HepG2 (cell line): ENCODE data around the gene SPTB. TPM values are rescaled to one million over a fixed set of nuclear protein-coding genes. Genes with fewer than 3 reads are reported as not detected.
A peak's percentile ranks its signal among the peaks of the same experiment; 100 is the strongest.

Source experiments
- ATAC-seq: fragments of 200-7000 bp; cut with Tn5 transposase; 3 replicates; pipeline ENCODE4 v1.9.1; 2020; ENCODE audit warnings: mild to moderate bottlenecking, moderate library complexity
- BruUV-seq: library from RNA; stranded (reverse); fragments of 400-500 nt; replicated peaks from 2 replicates; lab custom pipeline; 2021; lab: Mats Ljungman, UMichigan
- CTCF ChIA-PET: fragments of 300-600 bp; formaldehyde crosslinking; extraction: SDS; loops from one replicate; lab custom pipeline; 2021; ENCODE audit warnings: low total read pairs, inconsistent platforms, low intra/inter-chr PET ratio; lab: Yijun Ruan, JAX
- POLR2A ChIA-PET: fragments of 350-600 bp; sonication (Branson Sonifier 250); formaldehyde crosslinking; loops from one replicate; lab custom pipeline; 2020; ENCODE audit warnings: antibody characterized with exemption, inconsistent platforms; lab: Yijun Ruan, JAX
- DNase-seq: peaks from one replicate; pipeline ENCODE4 v3.0.0-alpha.2; 2015; ENCODE audit warnings: low spot score
- FAIRE-seq: peaks from 3 replicates; lab custom pipeline; 2011; peaks lifted over from hg19 to GRCh38; lab: Jason Lieb, UNC
- H2AFZ ChIP-seq: one replicate; pipeline ENCODE4 v1.6.1; 2011; ENCODE audit warnings: low read length, inconsistent platforms
- H3K27ac ChIP-seq: fragments of 300-600 bp; 3 replicates; pipeline ENCODE4 v1.8.0; 2011; ENCODE audit warnings: mixed run types, mild to moderate bottlenecking, mixed read lengths, low read length, inconsistent platforms; ENCODE audit not compliant: insufficient read depth; ENCODE audit errors: extremely low read length
- H3K27me3 ChIP-seq, 2 experiments: fragments of 200-600 bp in 1 of 2; 2 replicates in 1 of 2; 3 replicates in 1 of 2; pipeline versions ENCODE4 v1.6.0 to v1.8.0; 2011; ENCODE audit warnings: low read length in 2 of 2, mild to moderate bottlenecking in 2 of 2, moderate library complexity in 2 of 2, inconsistent platforms in 1 of 2; ENCODE audit not compliant: insufficient read depth in 2 of 2, control insufficient read depth in 1 of 2
- H3K36me3 ChIP-seq, 2 experiments: fragments of 200-600 bp in 1 of 2; replicated peaks in 1 of 2; 2 replicates in 1 of 2; 3 replicates in 1 of 2; pipeline versions ENCODE4 v1.5.1 to v1.8.0; 2011; ENCODE audit warnings: low read length in 2 of 2, inconsistent platforms in 1 of 2; ENCODE audit not compliant: insufficient read depth in 2 of 2, control insufficient read depth in 1 of 2
- H3K4me1 ChIP-seq: 2 replicates; pipeline ENCODE4 v1.5.1; 2012; ENCODE audit warnings: low read length, inconsistent platforms; ENCODE audit not compliant: insufficient read depth
- H3K4me2 ChIP-seq: 2 replicates; pipeline ENCODE4 v1.6.0; 2011; ENCODE audit warnings: low read depth, low read length, inconsistent platforms
- H3K4me3 ChIP-seq, 3 experiments: fragments of 200-600 bp in 1 of 3; sonication (generic), shearing (Covaris generic) in 1 of 3; replicated peaks in 1 of 3; 2 replicates each; pipeline ENCODE4 v1.5.1; 2011 to 2016; ENCODE audit warnings: low read length in 3 of 3, inconsistent platforms in 2 of 3, low read depth in 2 of 3, mild to moderate bottlenecking in 2 of 3, control low read depth in 1 of 3, mixed read lengths in 1 of 3; ENCODE audit not compliant: insufficient read depth in 1 of 3
- H3K79me2 ChIP-seq: one replicate; pipeline ENCODE4 v1.6.1; 2011; ENCODE audit warnings: low read length, inconsistent platforms; ENCODE audit not compliant: insufficient read depth
- H3K9ac ChIP-seq: 2 replicates; pipeline ENCODE4 v1.6.0; 2011; ENCODE audit warnings: mild to moderate bottlenecking, low read depth, low read length, inconsistent platforms; ENCODE audit not compliant: insufficient read depth
- H3K9me3 ChIP-seq: 2 replicates; pipeline ENCODE4 v1.5.1; 2012; ENCODE audit warnings: mild to moderate bottlenecking, low read length
- H4K20me1 ChIP-seq: 2 replicates; pipeline ENCODE4 v1.6.0; 2011; ENCODE audit warnings: inconsistent platforms, mild to moderate bottlenecking, low read length, moderate library complexity; ENCODE audit not compliant: insufficient read depth
- ERF ChIP-seq: IDR thresholded peaks from 2 replicates; pipeline ENCODE4 v1.6.1; 2018; ENCODE audit warnings: missing biosample characterization, missing genetic modification reagents
- FOXP4 ChIP-seq: sonication (generic); formaldehyde crosslinking; IDR thresholded peaks from 2 replicates; pipeline ENCODE4 v1.4.0; 2020; ENCODE audit warnings: missing genetic modification reagents
- ZNF281 ChIP-seq: sonication (generic); formaldehyde crosslinking; IDR thresholded peaks from 2 replicates; pipeline ENCODE4 v1.4.0; 2020; ENCODE audit warnings: missing genetic modification reagents, borderline replicate concordance
- WGBS: methylation state at CpG from one replicate; pipeline ENCODE4 v1.1.6; 2017; ENCODE audit warnings: low lambda C conversion rate; 5-methylcytosine and 5-hydroxymethylcytosine counted together
- in situ Hi-C: cut with HindIII; loops from 2 replicates; pipeline ENCODE4 v1.10.0; 2017; ENCODE audit warnings: low pct_unique_long_range_greater_than_20kb; ENCODE audit not compliant: extremely low pct_ligation_motif_present
- intact Hi-C: fragments of 100-400 bp; cut with micrococcal nuclease; formaldehyde crosslinking; loops from one replicate; pipeline ENCODE4 v1.10.0; 2022; ENCODE audit not compliant: unreplicated experiment
- polyA plus RNA-seq, 8 experiments: library from polyadenylated mRNA; depleted of rRNA in 3 of 8; stranded (reverse) in 7 of 8; unstranded in 1 of 8; fragments of >200 nt; fragmentation: Illumina TruSeq in 4 of 8; extraction: Trizol in 4 of 8; gene quantifications; 2 replicates each; pipeline versions ENCODE4 v1.2.1 to v1.2.3, GENCODE V29; 2011 to 2016; ENCODE audit warnings: low read depth in 4 of 8, missing spikeins in 1 of 8, mixed read lengths in 1 of 8; ENCODE audit not compliant: insufficient read depth in 1 of 8
- total RNA-seq, 5 experiments: library from RNA; depleted of rRNA; stranded (reverse); fragments of >200 nt; fragmentation: Illumina TruSeq; extraction: Trizol; gene quantifications; 2 replicates each; pipeline ENCODE4 v1.2.3, GENCODE V29; 2016; ENCODE audit warnings: low read depth in 1 of 5

SPTB gene
- total and polyA plus RNA-seq, 2 of the 13 experiments (the other 11 are each of a cell fraction or from before 2014, with no cell fraction given): 0.01 to 0.02 TPM

- TF ChIP-seq ZNF281 (CRISPR knock-in tag): 0 out of 2 replicates have a peak, but pooled peaks have one; percentile 20
- TF ChIP-seq FOXP4 (CRISPR knock-in tag): no peak
- TF ChIP-seq ERF (CRISPR knock-in tag): no peak
- POLR2A ChIA-PET: interaction anchor here (0.6 kb wide), 1 partner anchor 1179 kb away, joined by 3 read pairs; no protein-coding TSS in a partner anchor
- H3K9me3 ChIP-seq: no peaks in the 10 kb centered on the region
- in situ Hi-C loops (no loop called here), intact Hi-C loops (no loop called here)
- H3K4me3 ChIP-seq: no peak overlapping the region
- no peak overlapping the region for H2AFZ ChIP-seq
- ATAC-seq: no peak
- BruUV-seq: no TSS peak
- peaks cover 7 to 42% of the 10 kb centered on the region in 2 experiments; a peak in 4 of 5 replicates for H3K27me3 ChIP-seq
- no peak overlapping the region for H3K9ac ChIP-seq
- no peaks in the 10 kb centered on the region for H3K36me3 ChIP-seq
- H4K20me1 ChIP-seq: no peaks in the 10 kb centered on the region
- FAIRE-seq: no peak
- WGBS: 41% methylated on average over 8 of the region's 19 CpGs
- no peak overlapping the region for H3K4me2 ChIP-seq
- CTCF ChIA-PET: interaction anchor here (5.1 kb wide), 1 partner anchor 91 kb away, joined by 51 read pairs; no protein-coding TSS in a partner anchor
- no peaks in the 10 kb centered on the region for H3K79me2 ChIP-seq
- peaks cover 34% of the 10 kb centered on the region for H3K4me1 ChIP-seq
- DNase-seq: peak; percentile 35
- no peak overlapping the region for H3K27ac ChIP-seq
These were observed 117.4 kb downstream of the SPTB start for GRCh38 chr14:64762044-64763034.
